ENCODE results near the gene CAMTA1.

DNA sequence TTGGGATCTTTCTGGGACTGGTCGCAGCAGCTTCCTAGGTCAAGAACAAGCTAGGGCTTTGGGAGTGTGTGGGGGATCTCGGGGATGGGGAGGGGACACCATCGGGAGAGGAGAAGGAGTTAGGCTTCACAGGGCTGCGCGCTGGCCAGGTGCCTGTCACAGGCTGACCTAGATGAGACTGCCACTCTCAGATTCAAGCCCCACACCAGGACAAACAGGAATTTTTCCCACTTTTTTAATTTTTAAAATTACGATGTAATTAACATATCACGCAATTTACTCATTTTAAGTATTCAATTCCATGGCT, 180.6 kb downstream of the CAMTA1 start:
- TF ChIP-seq, protein P1, sequence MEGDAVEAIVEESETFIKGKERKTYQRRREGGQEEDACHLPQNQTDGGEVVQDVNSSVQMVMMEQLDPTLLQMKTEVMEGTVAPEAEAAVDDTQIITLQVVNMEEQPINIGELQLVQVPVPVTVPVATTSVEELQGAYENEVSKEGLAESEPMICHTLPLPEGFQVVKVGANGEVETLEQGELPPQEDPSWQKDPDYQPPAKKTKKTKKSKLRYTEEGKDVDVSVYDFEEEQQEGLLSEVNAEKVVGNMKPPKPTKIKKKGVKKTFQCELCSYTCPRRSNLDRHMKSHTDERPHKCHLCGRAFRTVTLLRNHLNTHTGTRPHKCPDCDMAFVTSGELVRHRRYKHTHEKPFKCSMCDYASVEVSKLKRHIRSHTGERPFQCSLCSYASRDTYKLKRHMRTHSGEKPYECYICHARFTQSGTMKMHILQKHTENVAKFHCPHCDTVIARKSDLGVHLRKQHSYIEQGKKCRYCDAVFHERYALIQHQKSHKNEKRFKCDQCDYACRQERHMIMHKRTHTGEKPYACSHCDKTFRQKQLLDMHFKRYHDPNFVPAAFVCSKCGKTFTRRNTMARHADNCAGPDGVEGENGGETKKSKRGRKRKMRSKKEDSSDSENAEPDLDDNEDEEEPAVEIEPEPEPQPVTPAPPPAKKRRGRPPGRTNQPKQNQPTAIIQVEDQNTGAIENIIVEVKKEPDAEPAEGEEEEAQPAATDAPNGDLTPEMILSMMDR (IDR thresholded peaks at IDR 0.05; ENCODE audit: insufficient read depth, low read length, poor library complexity, severe bottlenecking): no peak
- TF ChIP-seq EZH2phosphoT487 (conservative IDR thresholded peaks at IDR 0.05; ENCODE audit: low read length): no peak

Measured in SU-DHL-6 (cell line).